HS-27A (cell line): ENCODE measurements around the gene SFR1.

ENCODE experiments used
- DNase-seq: peaks from one replicate; pipeline ENCODE4 v3.0.0-alpha.2; 2012; ENCODE audit warnings: low read depth, missing footprints

The SFR1 gene

GRCh38 chr10:104121485-104122224, at the start of gene SFR1:
SFR1 (plus strand) TSS chr10:104122171; CDS start chr10:104122184, 13 bp downstream.
- DNase-seq = peak; percentile 80

GRCh38 chr10:104072786-104073185, 49.2 kb upstream of the SFR1 start:
- no peak for DNase-seq

GRCh38 chr10:104074505-104074904, 47.5 kb upstream of the SFR1 start:
- no peak for DNase-seq

- no peak for DNase-seq
These were observed 45.2 kb upstream of the SFR1 start for GRCh38 chr10:104076743-104077160.

- no peak for DNase-seq
These were observed 44.7 kb upstream of the SFR1 start for GRCh38 chr10:104077247-104077646.

GRCh38 chr10:104077663-104078151, 44.3 kb upstream of the SFR1 start:
- DNase-seq = no peak

- DNase-seq = no peak
These were observed 41.2 kb upstream of the SFR1 start for GRCh38 chr10:104080762-104081161.

GRCh38 chr10:104081998-104082397, 40.0 kb upstream of the SFR1 start:
- DNase-seq = no peak

GRCh38 chr10:104084482-104085142, 37.4 kb upstream of the SFR1 start:
- no peak for DNase-seq

GRCh38 chr10:104085801-104086400, 36.1 kb upstream of the SFR1 start, which contains the start of gene COL17A1:
COL17A1 (minus strand) TSS chr10:104085880; CDS start chr10:104080673, 5,207 bp downstream.
- no peak for DNase-seq

GRCh38 chr10:104088239-104088638, 33.7 kb upstream of the SFR1 start:
- DNase-seq = no peak

GRCh38 chr10:104089621-104090020, 32.4 kb upstream of the SFR1 start:
- no peak for DNase-seq

- no peak for DNase-seq
These were observed 31.4 kb upstream of the SFR1 start for GRCh38 chr10:104090611-104091010.

- DNase-seq = no peak
These were observed 29.2 kb upstream of the SFR1 start for GRCh38 chr10:104092749-104093148.

- DNase-seq = no peak
These were observed 25.3 kb upstream of the SFR1 start for GRCh38 chr10:104096692-104097091.

GRCh38 chr10:104098358-104098925, 23.5 kb upstream of the SFR1 start:
- no peak for DNase-seq

GRCh38 chr10:104099269-104099668, 22.7 kb upstream of the SFR1 start:
- no peak for DNase-seq

- DNase-seq = no peak
These were observed 22.0 kb upstream of the SFR1 start for GRCh38 chr10:104099941-104100340.

GRCh38 chr10:104100795-104101194, 21.2 kb upstream of the SFR1 start:
- DNase-seq = no peak

- no peak for DNase-seq
These were observed 20.1 kb upstream of the SFR1 start for GRCh38 chr10:104101902-104102301.

- DNase-seq = no peak
These were observed 18.0 kb upstream of the SFR1 start for GRCh38 chr10:104103956-104104355.

- no peak for DNase-seq
These were observed 17.6 kb upstream of the SFR1 start for GRCh38 chr10:104104418-104104817.

- DNase-seq = no peak
These were observed 17.0 kb upstream of the SFR1 start for GRCh38 chr10:104104926-104105325.
